C4-2B (cell line): ENCODE results near the gene RFT1.

Source experiments
- ZFX ChIP-seq: fragments of 450-650 bp; IDR thresholded peaks from 2 replicates; pipeline ENCODE4 v1.6.1; 2017
- TF ChIP-seq, protein P1 (sequence below): fragments of 450-650 bp; conservative IDR thresholded peaks from 2 replicates; pipeline ENCODE4 v1.5.1; 2017; ENCODE audit warnings: mild to moderate bottlenecking

- TF ChIP-seq ZFX, result no peak
- TF ChIP-seq, protein P1, sequence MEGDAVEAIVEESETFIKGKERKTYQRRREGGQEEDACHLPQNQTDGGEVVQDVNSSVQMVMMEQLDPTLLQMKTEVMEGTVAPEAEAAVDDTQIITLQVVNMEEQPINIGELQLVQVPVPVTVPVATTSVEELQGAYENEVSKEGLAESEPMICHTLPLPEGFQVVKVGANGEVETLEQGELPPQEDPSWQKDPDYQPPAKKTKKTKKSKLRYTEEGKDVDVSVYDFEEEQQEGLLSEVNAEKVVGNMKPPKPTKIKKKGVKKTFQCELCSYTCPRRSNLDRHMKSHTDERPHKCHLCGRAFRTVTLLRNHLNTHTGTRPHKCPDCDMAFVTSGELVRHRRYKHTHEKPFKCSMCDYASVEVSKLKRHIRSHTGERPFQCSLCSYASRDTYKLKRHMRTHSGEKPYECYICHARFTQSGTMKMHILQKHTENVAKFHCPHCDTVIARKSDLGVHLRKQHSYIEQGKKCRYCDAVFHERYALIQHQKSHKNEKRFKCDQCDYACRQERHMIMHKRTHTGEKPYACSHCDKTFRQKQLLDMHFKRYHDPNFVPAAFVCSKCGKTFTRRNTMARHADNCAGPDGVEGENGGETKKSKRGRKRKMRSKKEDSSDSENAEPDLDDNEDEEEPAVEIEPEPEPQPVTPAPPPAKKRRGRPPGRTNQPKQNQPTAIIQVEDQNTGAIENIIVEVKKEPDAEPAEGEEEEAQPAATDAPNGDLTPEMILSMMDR, result no peak
Observed at GRCh38 chr3:53158765-53159155, 28.5 kb upstream of the RFT1 start.
